A549 (cell line): Measurements from ENCODE around the gene ING5. TPM values are rescaled to one million over a fixed set of nuclear protein-coding genes. Genes with fewer than 3 reads are reported as not detected.

Source experiments
- ATAC-seq, 2 experiments: fragments of 200-7000 bp in 1 of 2; fragments of >200 bp in 1 of 2; cut with Nextera tagmentation in 1 of 2; cut with Tn5 transposase in 1 of 2; 3 replicates each; pipeline versions ENCODE4 v1.8.0 to v1.9.1; 2018 to 2020; ENCODE audit warnings: mild to moderate bottlenecking in 1 of 2, moderate library complexity in 1 of 2
- CTCF ChIA-PET: fragments of 300-600 bp; sonication (Branson Sonifier 250); formaldehyde crosslinking; extraction: SDS; loops from one replicate; lab custom pipeline; 2021; ENCODE audit warnings: antibody characterized with exemption, inconsistent platforms; lab: Yijun Ruan, JAX
- POLR2A ChIA-PET: fragments of 350-600 bp; formaldehyde crosslinking; extraction: SDS; loops from one replicate; lab custom pipeline; 2021; ENCODE audit warnings: antibody characterized with exemption, inconsistent platforms; lab: Yijun Ruan, JAX
- DNase-seq, 2 experiments: peaks; one replicate each; pipeline versions ENCODE4 v3.0.0 to v3.0.0-alpha.2; 2011 to 2016; ENCODE audit warnings: low read depth in 1 of 2, low spot score in 1 of 2
- FAIRE-seq: peaks from 2 replicates; lab custom pipeline; 2011; peaks lifted over from hg19 to GRCh38; lab: Jason Lieb, UNC
- H3K27ac ChIP-seq, 2 experiments: fragments of >200 bp; sonication (Bioruptor Twin); formaldehyde crosslinking; 3 replicates each; pipeline ENCODE4 v1.5.1; 2016 to 2017
- H3K4me1 ChIP-seq: fragments of >200 bp; sonication (Bioruptor Twin); formaldehyde crosslinking; 3 replicates; pipeline ENCODE4 v1.6.1; 2016
- H3K4me2 ChIP-seq: fragments of >200 bp; sonication (Bioruptor Twin); formaldehyde crosslinking; 3 replicates; pipeline ENCODE4 v1.6.1; 2016
- H3K4me3 ChIP-seq: fragments of >200 bp; sonication (Bioruptor Twin); formaldehyde crosslinking; 3 replicates; pipeline ENCODE4 v1.5.1; 2016
- H3K9me3 ChIP-seq: fragments of >200 bp; sonication (Bioruptor Twin); formaldehyde crosslinking; 3 replicates; pipeline ENCODE4 v1.6.1; 2016
- BHLHE40 ChIP-seq: IDR thresholded peaks from 2 replicates; pipeline ENCODE4 v1.6.1; 2012; ENCODE audit warnings: low read depth, low read length, inconsistent platforms
- CHD4 ChIP-seq: fragments of 200-600 bp; sonication (generic); IDR thresholded peaks from 2 replicates; pipeline ENCODE4 v1.6.1; 2016; ENCODE audit warnings: antibody characterized with exemption, mild to moderate bottlenecking, borderline replicate concordance
- CTCF ChIP-seq: fragments of >200 bp; sonication (Bioruptor Twin); formaldehyde crosslinking; IDR thresholded peaks from 3 replicates; pipeline ENCODE4 v1.5.1; 2016
- E2F6 ChIP-seq: IDR thresholded peaks from 2 replicates; pipeline ENCODE4 v1.6.1; 2012; ENCODE audit warnings: low read depth, borderline replicate concordance
- EHF ChIP-seq: fragments of 250-450 bp; sonication (Bioruptor Pico); IDR thresholded peaks from 2 replicates; pipeline ENCODE4 v1.5.0; 2020; ENCODE audit warnings: mild to moderate bottlenecking
- EP300 ChIP-seq, 2 experiments: fragments of >200 bp; sonication (Bioruptor Twin); formaldehyde crosslinking; IDR thresholded peaks; 2 replicates in 1 of 2; 3 replicates in 1 of 2; pipeline ENCODE4 v1.6.1; 2016 to 2017
- FOSB ChIP-seq: fragments of 250-450 bp; sonication (Bioruptor Pico); IDR thresholded peaks from 2 replicates; pipeline ENCODE4 v1.5.0; 2020; ENCODE audit warnings: mild to moderate bottlenecking, moderate library complexity
- FOSL2 ChIP-seq, 2 experiments: fragments of 450-650 bp in 1 of 2; fragments of >200 bp in 1 of 2; sonication (Bioruptor Twin) in 1 of 2; formaldehyde crosslinking; IDR thresholded peaks; 2 replicates each; pipeline versions ENCODE4 v1.5.0 to v1.6.1; 2016 to 2020; ENCODE audit warnings: mild to moderate bottlenecking in 1 of 2, moderate library complexity in 1 of 2
- FOXS1 ChIP-seq: fragments of 250-450 bp; sonication (Bioruptor Pico); IDR thresholded peaks from 2 replicates; pipeline ENCODE4 v1.5.0; 2020; ENCODE audit warnings: mild to moderate bottlenecking, moderate library complexity
- GATA3 ChIP-seq: IDR thresholded peaks from 2 replicates; pipeline ENCODE4 v1.6.1; 2012; ENCODE audit warnings: borderline replicate concordance
- HDAC2 ChIP-seq: fragments of 200-600 bp; sonication (generic); IDR thresholded peaks from 2 replicates; pipeline ENCODE4 v1.6.1; 2016
- HOXB13 ChIP-seq: fragments of 250-450 bp; sonication (Bioruptor Pico); IDR thresholded peaks from 2 replicates; pipeline ENCODE4 v1.5.0; 2020; ENCODE audit warnings: low read depth, mild to moderate bottlenecking, moderate library complexity
- JUN ChIP-seq, 2 experiments: fragments of >200 bp; sonication (Bioruptor Twin); formaldehyde crosslinking; IDR thresholded peaks; 2 replicates in 1 of 2; 3 replicates in 1 of 2; pipeline ENCODE4 v1.6.1; 2016 to 2017
- MAX ChIP-seq: IDR thresholded peaks from 2 replicates; pipeline ENCODE4 v1.6.1; 2012
- MYC ChIP-seq: IDR thresholded peaks from 2 replicates; pipeline ENCODE4 v1.6.1; 2012; ENCODE audit warnings: mild to moderate bottlenecking, inconsistent platforms, low read length, improper control_type of control experiment, borderline replicate concordance
- NR3C1 ChIP-seq: fragments of >200 bp; sonication (Bioruptor Twin); formaldehyde crosslinking; IDR thresholded peaks from 3 replicates; pipeline ENCODE4 v1.6.1; 2017
- POLR2A ChIP-seq: IDR thresholded peaks from 2 replicates; pipeline ENCODE4 v1.6.1; 2012; ENCODE audit warnings: mild to moderate bottlenecking, low read length
- POLR2AphosphoS2 ChIP-seq: conservative IDR thresholded peaks from 2 replicates; pipeline ENCODE4 v1.6.1; 2012; ENCODE audit warnings: low read length, improper control_type of control experiment, inconsistent platforms
- RAD21 ChIP-seq, 2 experiments: fragments of >200 bp in 1 of 2; sonication (Bioruptor Twin) in 1 of 2; formaldehyde crosslinking in 1 of 2; IDR thresholded peaks in 1 of 2; conservative IDR thresholded peaks in 1 of 2; 2 replicates in 1 of 2; 3 replicates in 1 of 2; pipeline ENCODE4 v1.6.1; 2012 to 2018; ENCODE audit warnings: inconsistent platforms in 1 of 2
- RFX5 ChIP-seq: fragments of 450-650 bp; IDR thresholded peaks from 2 replicates; pipeline ENCODE4 v1.7.1; 2014; ENCODE audit warnings: antibody characterized with exemption, mild to moderate bottlenecking, moderate library complexity
- RNF2 ChIP-seq: fragments of 200-600 bp; sonication (generic); IDR thresholded peaks from 2 replicates; pipeline ENCODE4 v1.6.1; 2016; ENCODE audit warnings: low read depth, mild to moderate bottlenecking, antibody characterized with exemption, moderate library complexity, borderline replicate concordance
- SREBF2 ChIP-seq: fragments of 450-650 bp; IDR thresholded peaks from 2 replicates; pipeline ENCODE4 v1.6.1; 2014; ENCODE audit warnings: mild to moderate bottlenecking, moderate library complexity
- TFCP2L1 ChIP-seq: fragments of 250-450 bp; sonication (Bioruptor Pico); IDR thresholded peaks from 2 replicates; pipeline ENCODE4 v1.5.0; 2021; ENCODE audit warnings: mild to moderate bottlenecking
- TP53 ChIP-seq: fragments of 250-450 bp; sonication (Bioruptor Pico); IDR thresholded peaks from 2 replicates; pipeline ENCODE4 v1.5.0; 2021; ENCODE audit warnings: mild to moderate bottlenecking, moderate library complexity
- USF2 ChIP-seq: fragments of 450-650 bp; IDR thresholded peaks from 2 replicates; pipeline ENCODE4 v1.6.1; 2014; ENCODE audit warnings: antibody characterized with exemption
- ZSCAN20 ChIP-seq: fragments of 250-450 bp; sonication (Bioruptor Pico); IDR thresholded peaks from 2 replicates; pipeline ENCODE4 v1.8.0; 2022; ENCODE audit warnings: mild to moderate bottlenecking, moderate library complexity
- WGBS: methylation state at CpG from one replicate; pipeline ENCODE4 v1.1.6; 2017; ENCODE audit errors: missing lambda C conversion rate; 5-methylcytosine and 5-hydroxymethylcytosine counted together
- polyA plus RNA-seq, 4 experiments: library from polyadenylated mRNA; depleted of rRNA in 3 of 4; stranded (reverse); fragments of >200 nt; fragmentation: RNase III in 1 of 4; extraction: RNeasy Plus Mini Kit Qiagen cat#74134 plus additional on column Dnase treatment in 1 of 4; gene quantifications; 2 replicates in 3 of 4; 3 replicates in 1 of 4; pipeline ENCODE4 v1.2.3, GENCODE V29; 2011 to 2017

Gene ING5
- polyA plus RNA-seq, 2 of the 4 experiments (the other 2 are of a cell fraction): 28.6 to 29.6 TPM

- ATAC-seq (no peak), DNase-seq (no peak), FAIRE-seq (no peak)
- ChIA-PET POLR2A (no interaction called here), CTCF (interaction anchor here (1.6 kb wide), 1 partner anchor 9 kb away, joined by 5 read pairs; no protein-coding TSS in a partner anchor)
- Histone ChIP-seq H3K9me3 (no peaks in the 10 kb centered on the region), H3K4me3 (no peak overlapping the region), H3K27ac (no peak overlapping the region), H3K4me2 (no peak overlapping the region), H3K4me1 (no peaks in the 10 kb centered on the region)
- no peak for TF ChIP-seq POLR2AphosphoS2
- no peak for TF ChIP-seq EP300 (IDR thresholded peaks at IDR 0.05)
- TF ChIP-seq RAD21 (conservative IDR thresholded peaks at IDR 0.05 in 1 of 2, IDR thresholded peaks at IDR 0.05 in 1 of 2): no peak
- no peak for TF ChIP-seq FOSL2 (IDR thresholded peaks at IDR 0.05)
- no peak for TF ChIP-seq FOSL2 (CRISPR knock-in tag; IDR thresholded peaks at IDR 0.05)
- no peak for TF ChIP-seq EHF
- TF ChIP-seq TFCP2L1 (CRISPR knock-in tag): no peak
- no peak for TF ChIP-seq JUN (IDR thresholded peaks at IDR 0.05)
- TF ChIP-seq TP53: no peak
- no peak for TF ChIP-seq SREBF2
- no peak for TF ChIP-seq BHLHE40
- TF ChIP-seq CTCF: no peak
- no peak for TF ChIP-seq MAX
- TF ChIP-seq GATA3: no peak
- no peak for TF ChIP-seq FOSB (CRISPR knock-in tag)
- no peak for TF ChIP-seq HOXB13
- 90% methylated on average over 17 of the region's 17 CpGs for WGBS
Observed at GRCh38 chr2:241655516-241656189, 46.2 kb upstream of the ING5 start.

GRCh38 chr2:241656190-241656741, 45.6 kb upstream of the ING5 start:
- H3K27ac ChIP-seq: no peak overlapping the region
- no peak for TF ChIP-seq RNF2
- TF ChIP-seq HOXB13: no peak
- TF ChIP-seq ZSCAN20 (CRISPR knock-in tag): no peak
- TF ChIP-seq GATA3: no peak
- TF ChIP-seq POLR2A: no peak
- no peak for TF ChIP-seq NR3C1
- TF ChIP-seq FOXS1 (CRISPR knock-in tag): no peak
- no peak for TF ChIP-seq EP300 (IDR thresholded peaks at IDR 0.05)
- TF ChIP-seq SREBF2: no peak
- TF ChIP-seq POLR2AphosphoS2: no peak
- no peak for TF ChIP-seq RFX5
- no peak for TF ChIP-seq USF2
- TF ChIP-seq EHF: no peak
- no peak for TF ChIP-seq E2F6
- no peak for TF ChIP-seq CHD4
- no peak for TF ChIP-seq MYC
- TF ChIP-seq HDAC2: no peak
- DNase-seq: no peak
- no peaks in the 10 kb centered on the region for H3K9me3 ChIP-seq
- FAIRE-seq: no peak
- POLR2A ChIA-PET: no interaction called here
- no peak overlapping the region for H3K4me2 ChIP-seq
- no peaks in the 10 kb centered on the region for H3K4me1 ChIP-seq
- WGBS: 95% methylated on average over 11 of the region's 13 CpGs
- ATAC-seq: no peak
- CTCF ChIA-PET: interaction anchor here (1.6 kb wide), 1 partner anchor 9 kb away, joined by 5 read pairs; no protein-coding TSS in a partner anchor
- H3K4me3 ChIP-seq: no peak overlapping the region
